Smooth muscle cell (in vitro differentiated cells): ENCODE results near the gene LNP1. TPM values are rescaled to one million over a fixed set of nuclear protein-coding genes. Genes with fewer than 3 reads are reported as not detected.
A peak's percentile ranks its signal among the peaks of the same experiment; 100 is the strongest.

Experiments used
- DNase-seq: peaks from one replicate; lab custom pipeline; 2025; ENCODE audit not compliant: unreplicated experiment; lab: John Stamatoyannopoulos, UW
- H2AFZ ChIP-seq: fragments of 200-600 bp; sonication (generic); 2 replicates; pipeline ENCODE4 v1.6.0; 2016; ENCODE audit warnings: antibody characterized with exemption, low read depth, mild to moderate bottlenecking
- H3F3A ChIP-seq: fragments of 200-600 bp; sonication (generic); 2 replicates; pipeline ENCODE4 v1.6.0; 2017; ENCODE audit warnings: antibody characterized with exemption, low read depth
- H3K27ac ChIP-seq: fragments of 200-600 bp; sonication (generic); 2 replicates; pipeline ENCODE4 v1.5.1; 2016; ENCODE audit warnings: low read depth, mild to moderate bottlenecking
- H3K27me3 ChIP-seq: fragments of 200-600 bp; sonication (generic); 2 replicates; pipeline ENCODE4 v1.6.1; 2016; ENCODE audit warnings: low read depth, mild to moderate bottlenecking
- H3K36me3 ChIP-seq: fragments of 200-600 bp; sonication (generic); 2 replicates; pipeline ENCODE4 v1.5.1; 2016; ENCODE audit warnings: low read depth
- H3K4me1 ChIP-seq: fragments of 200-600 bp; sonication (generic); 2 replicates; pipeline ENCODE4 v1.5.1; 2016; ENCODE audit warnings: low read depth
- H3K4me2 ChIP-seq: fragments of 200-600 bp; sonication (generic); 2 replicates; pipeline ENCODE4 v1.6.0; 2016; ENCODE audit warnings: mild to moderate bottlenecking
- H3K4me3 ChIP-seq: fragments of 200-600 bp; sonication (generic); 2 replicates; pipeline ENCODE4 v1.5.1; 2016; ENCODE audit warnings: mild to moderate bottlenecking
- H3K79me2 ChIP-seq: fragments of 200-600 bp; sonication (generic); 2 replicates; pipeline ENCODE4 v1.6.0; 2016; ENCODE audit warnings: low read depth, mild to moderate bottlenecking
- H3K9ac ChIP-seq: fragments of 200-600 bp; sonication (generic); 2 replicates; pipeline ENCODE4 v1.6.0; 2016; ENCODE audit warnings: low read depth
- H3K9me3 ChIP-seq: fragments of 200-600 bp; sonication (generic); replicated peaks from 2 replicates; pipeline ENCODE4 v1.5.1; 2016; ENCODE audit warnings: low read depth
- H4K20me1 ChIP-seq: fragments of 200-600 bp; sonication (generic); 2 replicates; pipeline ENCODE4 v1.6.0; 2016; ENCODE audit warnings: low read depth
- CTCF ChIP-seq: fragments of 200-600 bp; sonication (generic); IDR thresholded peaks from 2 replicates; pipeline ENCODE4 v1.5.1; 2017; ENCODE audit warnings: borderline replicate concordance, mild to moderate bottlenecking, antibody characterized with exemption; ENCODE audit not compliant: insufficient read depth, poor library complexity, severe bottlenecking
- WGBS: methylation state at CpG from one replicate; pipeline ENCODE4 v1.1.7; 2016; ENCODE audit warnings: low lambda C conversion rate; 5-methylcytosine and 5-hydroxymethylcytosine counted together
- polyA plus RNA-seq: library from polyadenylated mRNA; unstranded; fragments of >200 nt; fragmentation: Nextera tagmentation; extraction: Ambion mirVana; gene quantifications from 2 replicates; pipeline ENCODE4 v1.2.1, GENCODE V29; 2016
- total RNA-seq: library from RNA; depleted of rRNA; stranded (reverse); fragments of >200 nt; gene quantifications from 2 replicates; pipeline ENCODE4 v1.2.3, GENCODE V29; 2014

LNP1 gene
- total and polyA plus RNA-seq, 2 experiments from 2014 or later: 3.1 to 4.3 TPM

GRCh38 chr3:100386437-100387074, 14.8 kb upstream of the LNP1 start:
- DNase-seq: no peak
- H3K4me3 ChIP-seq: no peak overlapping the region
- no peak overlapping the region for H2AFZ ChIP-seq
- H3K4me1 ChIP-seq: no peaks in the 10 kb centered on the region
- peaks cover 63% of the 10 kb centered on the region for H3K79me2 ChIP-seq
- H3K36me3 ChIP-seq: peaks cover 37% of the 10 kb centered on the region
- no peaks in the 10 kb centered on the region for H3K27me3 ChIP-seq
- peak overlapping the region; percentile 18 for H3K27ac ChIP-seq
- peaks cover 8% of the 10 kb centered on the region for H3K9me3 ChIP-seq
- peaks cover 39% of the 10 kb centered on the region for H4K20me1 ChIP-seq
- no peak overlapping the region for H3K4me2 ChIP-seq
- peaks cover 5% of the 10 kb centered on the region for H3F3A ChIP-seq
- TF ChIP-seq CTCF: no peak
- H3K9ac ChIP-seq: no peak overlapping the region

GRCh38 chr3:100389025-100389424, 12.3 kb upstream of the LNP1 start:
- Histone ChIP-seq H3K9me3 (peaks cover 8% of the 10 kb centered on the region), H3K9ac (no peak overlapping the region)

GRCh38 chr3:100395679-100396431, 5.5 kb upstream of the LNP1 start:
- H3K4me2 ChIP-seq: no peak overlapping the region
- H3K9ac ChIP-seq: no peak overlapping the region
- H3K79me2 ChIP-seq: peaks cover 100% of the 10 kb centered on the region
- no peak overlapping the region for H3K4me3 ChIP-seq
- no peak for TF ChIP-seq CTCF
- DNase-seq: no peak
- no peaks in the 10 kb centered on the region for H3F3A ChIP-seq
- H2AFZ ChIP-seq: no peak overlapping the region
- no peaks in the 10 kb centered on the region for H3K36me3 ChIP-seq
- H4K20me1 ChIP-seq: peaks cover 94% of the 10 kb centered on the region
- no peaks in the 10 kb centered on the region for H3K9me3 ChIP-seq
- 91% methylated on average over 2 of the region's 2 CpGs for WGBS
- no peak overlapping the region for H3K27ac ChIP-seq
- H3K4me1 ChIP-seq: peaks cover 17% of the 10 kb centered on the region
- H3K27me3 ChIP-seq: no peaks in the 10 kb centered on the region

More at GRCh38 chr3:100389025-100389424, 12.3 kb upstream of the LNP1 start:
- Histone ChIP-seq H2AFZ (no peak overlapping the region), H4K20me1 (peaks cover 64% of the 10 kb centered on the region), H3K36me3 (peaks cover 21% of the 10 kb centered on the region), H3K4me3 (no peak overlapping the region), H3F3A (peaks cover 5% of the 10 kb centered on the region), H3K4me2 (no peak overlapping the region), H3K79me2 (peaks cover 86% of the 10 kb centered on the region), H3K27me3 (no peaks in the 10 kb centered on the region), H3K27ac (no peak overlapping the region), H3K4me1 (no peaks in the 10 kb centered on the region)
- DNase-seq: no peak
- WGBS: 96% methylated on average over 1 of the region's 1 CpG
- no peak for TF ChIP-seq CTCF
